GM23338 (cell line): ENCODE measurements around the gene ARRDC4. TPM values are rescaled to one million over a fixed set of nuclear protein-coding genes. Genes with fewer than 3 reads are reported as not detected.
A peak's percentile ranks its signal among the peaks of the same experiment; 100 is the strongest.

Experiments used
- ATAC-seq: fragments of 200-7000 bp; cut with Tn5 transposase; 3 replicates; pipeline ENCODE4 v1.9.1; 2020
- DNase-seq: peaks from one replicate; pipeline ENCODE4 v3.0.0-alpha.2; 2015; ENCODE audit warnings: low spot score
- H2AFZ ChIP-seq: fragments of 200-600 bp; sonication (generic); 2 replicates; pipeline ENCODE4 v1.8.0; 2016; ENCODE audit warnings: antibody characterized with exemption, mild to moderate bottlenecking, moderate library complexity
- H3F3A ChIP-seq: fragments of 200-600 bp; sonication (generic); replicated peaks from 2 replicates; pipeline ENCODE4 v1.8.0; 2017; ENCODE audit warnings: antibody characterized with exemption, mixed run types, low read depth
- H3K27ac ChIP-seq: fragments of 200-600 bp; sonication (generic); 2 replicates; pipeline ENCODE4 v1.6.1; 2016; ENCODE audit warnings: low read depth
- H3K27me3 ChIP-seq: fragments of 200-600 bp; sonication (generic); 2 replicates; pipeline ENCODE4 v1.8.0; 2016; ENCODE audit warnings: mild to moderate bottlenecking, mixed run types, moderate library complexity; ENCODE audit not compliant: insufficient read depth
- H3K36me3 ChIP-seq: fragments of 200-600 bp; sonication (generic); 2 replicates; pipeline ENCODE4 v1.8.0; 2016; ENCODE audit warnings: mild to moderate bottlenecking; ENCODE audit not compliant: insufficient read depth
- H3K4me1 ChIP-seq: fragments of 200-600 bp; sonication (generic); 2 replicates; pipeline ENCODE4 v1.8.0; 2016; ENCODE audit warnings: mild to moderate bottlenecking, moderate library complexity; ENCODE audit not compliant: insufficient read depth
- H3K4me2 ChIP-seq: fragments of 200-600 bp; sonication (generic); 2 replicates; pipeline ENCODE4 v1.7.1; 2017; ENCODE audit warnings: mixed run types
- H3K4me3 ChIP-seq: fragments of 200-600 bp; sonication (generic); 2 replicates; pipeline ENCODE4 v1.6.1; 2016; ENCODE audit warnings: mixed run types
- H3K79me2 ChIP-seq: fragments of 200-600 bp; sonication (generic); replicated peaks from 2 replicates; pipeline ENCODE4 v1.8.0; 2017; ENCODE audit warnings: mild to moderate bottlenecking; ENCODE audit not compliant: insufficient read depth
- H3K9me2 ChIP-seq: fragments of 200-600 bp; sonication (generic); 2 replicates; pipeline ENCODE4 v1.8.0; 2017; ENCODE audit not compliant: insufficient read depth
- H4K20me1 ChIP-seq: fragments of 200-600 bp; sonication (generic); replicated peaks from 2 replicates; pipeline ENCODE4 v1.8.0; 2017; ENCODE audit warnings: mild to moderate bottlenecking; ENCODE audit not compliant: insufficient read depth
- H3K27ac Mint-ChIP-seq: 2 replicates; pipeline ENCODE4 v1.8.0; 2020; ENCODE audit warnings: inconsistent platforms, mild to moderate bottlenecking, moderate library complexity, mixed read lengths
- H3K27me3 Mint-ChIP-seq: 3 replicates; pipeline ENCODE4 v1.8.0; 2022; ENCODE audit warnings: low read depth, mild to moderate bottlenecking, moderate library complexity, mixed read lengths, inconsistent platforms; ENCODE audit not compliant: insufficient read depth, poor library complexity
- H3K36me3 Mint-ChIP-seq: 3 replicates; pipeline ENCODE4 v1.8.0; 2021; ENCODE audit warnings: low read depth, mild to moderate bottlenecking, inconsistent platforms, moderate library complexity, mixed read lengths
- H3K4me1 Mint-ChIP-seq: 3 replicates; pipeline ENCODE4 v1.8.0; 2020; ENCODE audit warnings: mild to moderate bottlenecking, inconsistent platforms, mixed read lengths
- H3K4me3 Mint-ChIP-seq: 3 replicates; pipeline ENCODE4 v1.8.0; 2021; ENCODE audit warnings: moderate library complexity, mild to moderate bottlenecking, inconsistent platforms, mixed read lengths
- H3K9me3 Mint-ChIP-seq: 3 replicates; pipeline ENCODE4 v1.8.0; 2020; ENCODE audit warnings: moderate library complexity, mild to moderate bottlenecking, inconsistent platforms, mixed read lengths
- CREB1 ChIP-seq: fragments of 250-450 bp; sonication (Bioruptor Pico); IDR thresholded peaks from 2 replicates; pipeline ENCODE4 v1.5.0; 2020; ENCODE audit warnings: low read depth, mild to moderate bottlenecking, moderate library complexity
- EZH2phosphoT487 ChIP-seq: fragments of 200-600 bp; sonication (generic); IDR thresholded peaks from one replicate; pipeline ENCODE4 v1.8.1; 2018; ENCODE audit warnings: antibody characterized with exemption; ENCODE audit not compliant: unreplicated experiment
- NANOG ChIP-seq: IDR thresholded peaks from 2 replicates; pipeline ENCODE4 v1.6.1; 2016; ENCODE audit warnings: antibody characterized with exemption, borderline replicate concordance
- STAT1 ChIP-seq: IDR thresholded peaks from one replicate; pipeline ENCODE4 v1.6.1; 2016; ENCODE audit warnings: antibody characterized with exemption; ENCODE audit not compliant: unreplicated experiment
- ZNF331 ChIP-seq: fragments of 250-450 bp; sonication (Bioruptor Pico); IDR thresholded peaks from 2 replicates; pipeline ENCODE4 v1.5.0; 2020; ENCODE audit warnings: low read depth, mild to moderate bottlenecking, moderate library complexity
- polyA plus RNA-seq: library from polyadenylated mRNA; unstranded; fragments of >200 nt; fragmentation: Nextera tagmentation; extraction: Ambion mirVana; gene quantifications from 2 replicates; pipeline ENCODE4 v1.2.1, GENCODE V29; 2016
- total RNA-seq: library from RNA; depleted of rRNA; stranded (reverse); fragments of >200 nt; shearing (Covaris generic); gene quantifications from 2 replicates; pipeline ENCODE4 v1.2.3, GENCODE V29; 2014
- TF ChIP-seq, protein P1 (sequence below): IDR thresholded peaks from one replicate; pipeline ENCODE4 v1.6.1; 2018; ENCODE audit warnings: antibody characterized with exemption; ENCODE audit not compliant: unreplicated experiment
- TF ChIP-seq, protein P2 (sequence below), 2 experiments: fragments of 200-600 bp in 1 of 2; sonication (generic) in 1 of 2; conservative IDR thresholded peaks; 2 replicates each; pipeline versions ENCODE4 v1.5.1 to v1.6.1; 2016 to 2017; ENCODE audit warnings: antibody characterized with exemption in 2 of 2, low read depth in 2 of 2, mild to moderate bottlenecking in 2 of 2, moderate library complexity in 1 of 2

Gene ARRDC4
- total and polyA plus RNA-seq, 2 experiments from 2014 or later: 2.0 to 6.9 TPM

- Histone ChIP-seq H3K4me1 (no peaks in the 10 kb centered on the region), H3F3A (no peaks in the 10 kb centered on the region), H3K4me2 (no peak overlapping the region), H3K27me3 (no peaks in the 10 kb centered on the region), H3K36me3 (no peaks in the 10 kb centered on the region), H3K27ac (no peak overlapping the region), H3K9me2 (no peaks in the 10 kb centered on the region), H3K4me3 (no peak overlapping the region), H2AFZ (no peak overlapping the region), H4K20me1 (no peaks in the 10 kb centered on the region), H3K79me2 (no peaks in the 10 kb centered on the region)
- Mint-ChIP-seq H3K27me3 (peaks cover 2% of the 10 kb centered on the region), H3K27ac (no peak overlapping the region), H3K36me3 (no peaks in the 10 kb centered on the region), H3K4me3 (no peak overlapping the region), H3K9me3 (no peaks in the 10 kb centered on the region), H3K4me1 (no peaks in the 10 kb centered on the region; the same call in 2 of the 3 replicates)
- peak; percentile 66 for ATAC-seq
- peak; percentile 33 for DNase-seq
- TF ChIP-seq CREB1 (CRISPR knock-in tag) (no peak), EZH2phosphoT487 (no peak), NANOG (no peak), STAT1 (no peak), ZNF331 (CRISPR knock-in tag) (no peak)
- TF ChIP-seq, protein P1, sequence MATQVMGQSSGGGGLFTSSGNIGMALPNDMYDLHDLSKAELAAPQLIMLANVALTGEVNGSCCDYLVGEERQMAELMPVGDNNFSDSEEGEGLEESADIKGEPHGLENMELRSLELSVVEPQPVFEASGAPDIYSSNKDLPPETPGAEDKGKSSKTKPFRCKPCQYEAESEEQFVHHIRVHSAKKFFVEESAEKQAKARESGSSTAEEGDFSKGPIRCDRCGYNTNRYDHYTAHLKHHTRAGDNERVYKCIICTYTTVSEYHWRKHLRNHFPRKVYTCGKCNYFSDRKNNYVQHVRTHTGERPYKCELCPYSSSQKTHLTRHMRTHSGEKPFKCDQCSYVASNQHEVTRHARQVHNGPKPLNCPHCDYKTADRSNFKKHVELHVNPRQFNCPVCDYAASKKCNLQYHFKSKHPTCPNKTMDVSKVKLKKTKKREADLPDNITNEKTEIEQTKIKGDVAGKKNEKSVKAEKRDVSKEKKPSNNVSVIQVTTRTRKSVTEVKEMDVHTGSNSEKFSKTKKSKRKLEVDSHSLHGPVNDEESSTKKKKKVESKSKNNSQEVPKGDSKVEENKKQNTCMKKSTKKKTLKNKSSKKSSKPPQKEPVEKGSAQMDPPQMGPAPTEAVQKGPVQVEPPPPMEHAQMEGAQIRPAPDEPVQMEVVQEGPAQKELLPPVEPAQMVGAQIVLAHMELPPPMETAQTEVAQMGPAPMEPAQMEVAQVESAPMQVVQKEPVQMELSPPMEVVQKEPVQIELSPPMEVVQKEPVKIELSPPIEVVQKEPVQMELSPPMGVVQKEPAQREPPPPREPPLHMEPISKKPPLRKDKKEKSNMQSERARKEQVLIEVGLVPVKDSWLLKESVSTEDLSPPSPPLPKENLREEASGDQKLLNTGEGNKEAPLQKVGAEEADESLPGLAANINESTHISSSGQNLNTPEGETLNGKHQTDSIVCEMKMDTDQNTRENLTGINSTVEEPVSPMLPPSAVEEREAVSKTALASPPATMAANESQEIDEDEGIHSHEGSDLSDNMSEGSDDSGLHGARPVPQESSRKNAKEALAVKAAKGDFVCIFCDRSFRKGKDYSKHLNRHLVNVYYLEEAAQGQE: no peak
- TF ChIP-seq, protein P2, sequence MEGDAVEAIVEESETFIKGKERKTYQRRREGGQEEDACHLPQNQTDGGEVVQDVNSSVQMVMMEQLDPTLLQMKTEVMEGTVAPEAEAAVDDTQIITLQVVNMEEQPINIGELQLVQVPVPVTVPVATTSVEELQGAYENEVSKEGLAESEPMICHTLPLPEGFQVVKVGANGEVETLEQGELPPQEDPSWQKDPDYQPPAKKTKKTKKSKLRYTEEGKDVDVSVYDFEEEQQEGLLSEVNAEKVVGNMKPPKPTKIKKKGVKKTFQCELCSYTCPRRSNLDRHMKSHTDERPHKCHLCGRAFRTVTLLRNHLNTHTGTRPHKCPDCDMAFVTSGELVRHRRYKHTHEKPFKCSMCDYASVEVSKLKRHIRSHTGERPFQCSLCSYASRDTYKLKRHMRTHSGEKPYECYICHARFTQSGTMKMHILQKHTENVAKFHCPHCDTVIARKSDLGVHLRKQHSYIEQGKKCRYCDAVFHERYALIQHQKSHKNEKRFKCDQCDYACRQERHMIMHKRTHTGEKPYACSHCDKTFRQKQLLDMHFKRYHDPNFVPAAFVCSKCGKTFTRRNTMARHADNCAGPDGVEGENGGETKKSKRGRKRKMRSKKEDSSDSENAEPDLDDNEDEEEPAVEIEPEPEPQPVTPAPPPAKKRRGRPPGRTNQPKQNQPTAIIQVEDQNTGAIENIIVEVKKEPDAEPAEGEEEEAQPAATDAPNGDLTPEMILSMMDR (conservative IDR thresholded peaks at IDR 0.05; ENCODE audit: low read depth in 2 of 2): no peak
These were observed 17.2 kb downstream of the ARRDC4 start for GRCh38 chr15:97977734-97978133.

- Histone ChIP-seq H2AFZ (no peak overlapping the region), H3K36me3 (no peaks in the 10 kb centered on the region), H3K79me2 (no peaks in the 10 kb centered on the region), H3K4me2 (no peak overlapping the region), H3F3A (no peaks in the 10 kb centered on the region), H3K9me2 (no peaks in the 10 kb centered on the region), H3K27me3 (no peaks in the 10 kb centered on the region), H3K4me3 (no peak overlapping the region), H3K4me1 (no peaks in the 10 kb centered on the region), H3K27ac (no peak overlapping the region), H4K20me1 (no peaks in the 10 kb centered on the region)
- ATAC-seq (no peak), DNase-seq (no peak)
- H3K4me3 Mint-ChIP-seq: no peak overlapping the region
- H3K27me3 Mint-ChIP-seq: peaks cover 2% of the 10 kb centered on the region
- no peak for TF ChIP-seq EZH2phosphoT487
- no peaks in the 10 kb centered on the region; the same call in 2 of the 3 replicates for H3K4me1 Mint-ChIP-seq
- H3K27ac Mint-ChIP-seq: no peak overlapping the region
- H3K36me3 Mint-ChIP-seq: no peaks in the 10 kb centered on the region
- H3K9me3 Mint-ChIP-seq: no peaks in the 10 kb centered on the region; the same call in 2 of the 3 replicates
These were observed 18.1 kb downstream of the ARRDC4 start for GRCh38 chr15:97978401-97979139.
